Measurements from ENCODE around the gene LYPLA2. TPM values are rescaled to one million over a fixed set of nuclear protein-coding genes. Genes with fewer than 3 reads are reported as not detected.
"Not testable (repeated sequence)": the region's sequence is repeated elsewhere in the genome, so short reads cannot be mapped to it uniquely, and the experiment has no call there.

The LYPLA2 gene
- total RNA-seq, 4 donors from 2014 or later, result 25.7 to 30.4 (median 29.2) TPM

DNA sequence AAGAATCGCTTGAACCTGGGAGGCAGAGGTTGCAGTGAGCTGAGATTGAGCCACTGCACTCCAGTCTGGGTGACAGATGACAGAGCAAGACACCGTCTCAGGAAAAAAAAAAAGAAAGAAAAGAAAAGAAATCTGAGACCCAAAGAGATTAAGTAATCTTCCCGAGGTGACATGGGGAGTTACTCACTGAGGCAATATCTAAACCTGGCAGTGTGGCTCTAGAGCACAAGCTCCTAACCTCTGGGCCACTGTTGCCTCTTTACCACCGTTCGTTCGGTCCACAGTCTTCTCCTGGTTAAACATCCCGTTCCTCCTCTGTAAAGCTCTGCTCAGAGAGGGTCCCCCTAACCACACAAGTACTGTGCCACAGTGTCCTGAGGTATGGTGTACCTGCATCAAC, 32.8 kb downstream of the LYPLA2 start:
- ATAC-seq, result no peak
- H3K36me3 ChIP-seq, result peaks cover 0 to 16% of the 10 kb centered on the region in 2 donors
- H3K9me3 ChIP-seq, result no peaks in the 10 kb centered on the region
- no peaks in the 10 kb centered on the region for H3K27me3 ChIP-seq
- no peak overlapping the region for H3K27ac ChIP-seq
- H3K4me1 ChIP-seq, result peaks cover 0 to 20% (median 6%) of the 10 kb centered on the region in 3 donors
- no peak overlapping the region for H3K4me3 ChIP-seq
- no peak for TF ChIP-seq POLR2AphosphoS5 (IDR thresholded peaks at IDR 0.05)
- no peak for TF ChIP-seq EP300 (IDR thresholded peaks at IDR 0.05)
- TF ChIP-seq, protein P1, sequence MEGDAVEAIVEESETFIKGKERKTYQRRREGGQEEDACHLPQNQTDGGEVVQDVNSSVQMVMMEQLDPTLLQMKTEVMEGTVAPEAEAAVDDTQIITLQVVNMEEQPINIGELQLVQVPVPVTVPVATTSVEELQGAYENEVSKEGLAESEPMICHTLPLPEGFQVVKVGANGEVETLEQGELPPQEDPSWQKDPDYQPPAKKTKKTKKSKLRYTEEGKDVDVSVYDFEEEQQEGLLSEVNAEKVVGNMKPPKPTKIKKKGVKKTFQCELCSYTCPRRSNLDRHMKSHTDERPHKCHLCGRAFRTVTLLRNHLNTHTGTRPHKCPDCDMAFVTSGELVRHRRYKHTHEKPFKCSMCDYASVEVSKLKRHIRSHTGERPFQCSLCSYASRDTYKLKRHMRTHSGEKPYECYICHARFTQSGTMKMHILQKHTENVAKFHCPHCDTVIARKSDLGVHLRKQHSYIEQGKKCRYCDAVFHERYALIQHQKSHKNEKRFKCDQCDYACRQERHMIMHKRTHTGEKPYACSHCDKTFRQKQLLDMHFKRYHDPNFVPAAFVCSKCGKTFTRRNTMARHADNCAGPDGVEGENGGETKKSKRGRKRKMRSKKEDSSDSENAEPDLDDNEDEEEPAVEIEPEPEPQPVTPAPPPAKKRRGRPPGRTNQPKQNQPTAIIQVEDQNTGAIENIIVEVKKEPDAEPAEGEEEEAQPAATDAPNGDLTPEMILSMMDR (IDR thresholded peaks at IDR 0.05), result no peak
- no peak for TF ChIP-seq POLR2A (IDR thresholded peaks at IDR 0.05)
- 72% methylated on average over 6 of the region's 7 CpGs; no CpG with 5 or more reads in 1 of the 2 donors for WGBS, 2 donors (ENCODE audit: low coverage in 1 of 2)

DNA sequence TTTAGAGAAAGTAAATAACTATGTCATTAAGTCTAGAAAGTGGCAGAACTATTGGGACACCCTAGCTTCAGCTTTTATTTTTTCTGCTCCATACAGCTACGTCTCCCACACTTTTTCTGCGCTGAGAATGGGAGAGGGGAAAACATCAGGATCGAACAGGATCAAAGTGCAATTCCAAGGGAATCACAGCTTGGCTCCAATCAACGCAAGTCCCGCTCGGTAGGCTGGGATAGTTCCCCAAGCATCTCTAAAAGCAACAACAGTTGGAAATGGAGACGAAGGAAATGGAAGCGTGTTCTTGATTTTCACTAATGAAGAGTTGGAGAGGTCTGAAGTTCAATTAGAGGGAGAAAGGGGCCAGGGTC, 33.7 kb downstream of the LYPLA2 start:
- H3K27me3 ChIP-seq, result no peaks in the 10 kb centered on the region
- WGBS, 2 donors (ENCODE audit: low coverage in 1 of 2), result 3 to 4% methylated on average over 8 of the region's 8 CpGs
- H3K4me1 ChIP-seq, result peaks cover 0 to 20% (median 6%) of the 10 kb centered on the region in 3 donors
- peaks cover 0 to 6% of the 10 kb centered on the region in 2 donors for H3K36me3 ChIP-seq
- H3K4me3 ChIP-seq, result peak overlapping the region; percentile 91 to 94
- peak overlapping the region; percentile 78 to 93 (median 91) for H3K27ac ChIP-seq
- no peak for TF ChIP-seq POLR2AphosphoS5 (IDR thresholded peaks at IDR 0.05)
- TF ChIP-seq POLR2A (IDR thresholded peaks at IDR 0.05), result no peak
- no peak for TF ChIP-seq EP300 (IDR thresholded peaks at IDR 0.05)
- no peaks in the 10 kb centered on the region for H3K9me3 ChIP-seq
- ATAC-seq, result peak; percentile 8

DNA sequence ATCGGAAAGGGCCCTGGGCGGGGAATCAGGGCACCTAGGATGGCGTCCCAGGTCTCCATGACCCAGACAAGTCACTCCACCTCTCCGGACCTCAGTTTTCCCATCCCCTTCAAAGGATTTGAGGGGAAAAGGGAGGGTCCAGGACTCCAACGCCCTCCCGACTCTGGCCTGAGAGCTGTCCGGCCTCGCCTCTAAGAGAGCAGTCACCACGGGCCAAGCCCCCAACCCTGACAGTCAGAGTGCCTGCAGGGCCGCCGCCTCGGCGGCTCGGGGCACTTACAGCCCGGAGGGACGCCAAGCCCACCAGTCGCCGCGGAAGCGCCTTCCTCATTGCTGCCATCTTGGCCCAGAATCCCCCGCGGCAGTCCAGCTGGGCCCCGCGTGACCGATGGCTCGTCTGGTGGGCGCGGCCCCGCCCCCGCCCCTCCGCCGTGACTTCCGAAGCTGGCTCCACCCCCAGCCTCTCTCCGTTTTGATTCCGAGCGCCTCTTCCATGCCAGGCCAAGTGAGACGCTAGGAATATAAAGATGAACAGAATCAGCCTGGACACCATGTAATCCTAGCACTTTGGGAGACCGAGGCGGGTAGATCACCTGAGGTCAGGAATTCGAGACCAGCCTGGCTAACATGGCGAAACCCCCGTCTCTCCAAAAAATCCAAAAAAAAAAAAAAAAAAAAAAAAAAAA, 34.3 kb downstream of the LYPLA2 start, which contains the start of gene HMGCL:
Gene HMGCL, minus strand, starts transcription at position 354 of the 686 bp plus-strand sequence. Its CDS starts 14 bp downstream, at position 340.
- peak; percentile 97 for ATAC-seq
- no peaks in the 10 kb centered on the region for H3K27me3 ChIP-seq
- 0% methylated on average over 3 to 8 of the region's 42 CpGs for WGBS, 2 donors (ENCODE audit: low coverage in 1 of 2)
- H3K4me3 ChIP-seq, result peak within 1 kb of the TSS; percentile 91 to 94
- H3K36me3 ChIP-seq, result peaks cover 0 to 1% of the 10 kb centered on the region in 2 donors
- H3K27ac ChIP-seq, result peak within 1 kb of the TSS; percentile 78 to 93 (median 91)
- H3K9me3 ChIP-seq, result no peaks in the 10 kb centered on the region
- TF ChIP-seq POLR2A (IDR thresholded peaks at IDR 0.05) (peak; percentile 84 to 85), EP300 (IDR thresholded peaks at IDR 0.05) (no peak), POLR2AphosphoS5 (IDR thresholded peaks at IDR 0.05) (peak; percentile 94)
- TF ChIP-seq, protein P1 (IDR thresholded peaks at IDR 0.05), result peak in 1 of 4 experiments; percentile 2
- H3K4me1 ChIP-seq, result peaks cover 0 to 20% (median 6%) of the 10 kb centered on the region in 3 donors

DNA sequence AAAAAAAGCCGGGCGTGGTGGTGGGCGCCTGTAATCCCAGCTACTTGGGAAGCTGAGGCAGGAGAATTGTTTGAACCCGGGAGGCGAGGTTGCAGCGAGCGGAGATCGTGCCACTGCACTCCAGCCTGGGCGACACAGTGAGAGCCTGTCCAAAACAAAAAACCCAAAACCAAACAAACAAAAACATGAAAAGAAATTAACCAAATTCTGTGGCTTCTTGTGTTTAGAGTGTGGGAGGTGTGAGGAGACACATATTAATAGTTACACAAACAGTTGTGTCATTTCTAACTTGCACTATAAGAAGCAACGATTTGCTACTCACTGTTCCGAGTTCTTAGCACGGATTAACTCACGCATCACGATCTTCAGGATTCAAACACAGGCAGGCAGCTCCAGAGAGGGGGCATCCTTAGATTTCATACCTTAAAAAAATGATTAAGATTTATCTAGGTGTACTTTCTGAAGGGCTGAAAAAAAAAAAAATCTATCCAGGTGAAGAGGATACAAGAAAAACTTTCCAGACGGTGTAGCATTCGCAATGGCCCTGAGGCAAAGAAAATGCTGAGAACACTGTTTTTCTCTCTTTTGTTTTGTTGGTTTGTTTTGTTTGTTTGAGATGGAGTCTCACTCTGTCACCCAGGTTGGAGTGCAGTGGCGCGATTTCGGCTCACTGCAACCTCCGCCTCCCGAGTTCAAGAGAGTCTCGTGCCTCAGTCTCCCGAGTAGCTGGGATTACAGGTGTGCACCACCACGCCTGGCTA, 35.0 kb downstream of the LYPLA2 start:
- H3K27me3 ChIP-seq, result no peaks in the 10 kb centered on the region
- 58 to 63% methylated on average over 19 to 22 of the region's 24 CpGs for WGBS, 2 donors (ENCODE audit: low coverage in 1 of 2)
- no peak for TF ChIP-seq EP300 (IDR thresholded peaks at IDR 0.05)
- TF ChIP-seq POLR2A (IDR thresholded peaks at IDR 0.05), result no peak
- H3K36me3 ChIP-seq, result no peaks in the 10 kb centered on the region
- no peaks in the 10 kb centered on the region for H3K9me3 ChIP-seq
- no peak for ATAC-seq
- peak overlapping the region; percentile 91 to 94 for H3K4me3 ChIP-seq
- H3K4me1 ChIP-seq, result peaks cover 0 to 20% (median 6%) of the 10 kb centered on the region in 3 donors
- peak overlapping the region; percentile 15 to 93 (median 91) for H3K27ac ChIP-seq

DNA sequence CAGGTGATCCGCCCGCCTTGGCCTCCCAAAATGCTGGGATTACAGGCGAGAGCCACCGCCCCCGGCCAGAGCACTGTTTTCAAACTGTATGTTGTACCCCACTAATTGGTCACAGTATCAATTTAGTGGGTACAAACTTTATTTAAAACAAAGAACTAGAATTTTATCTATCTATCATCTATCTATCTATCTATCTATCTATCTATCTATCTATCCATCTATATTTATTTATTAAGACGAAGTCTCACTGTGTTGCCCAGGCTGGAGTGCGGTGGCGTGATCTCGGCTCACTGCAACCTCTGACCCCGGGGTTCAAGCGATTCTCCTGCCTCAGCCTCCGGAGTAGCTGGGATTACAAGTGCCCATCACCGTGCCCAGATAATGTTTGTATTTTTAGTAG, 35.6 kb downstream of the LYPLA2 start:
- not testable (repeated sequence) for H3K27ac ChIP-seq, H3K9me3 ChIP-seq, ATAC-seq, H3K27me3 ChIP-seq, H3K4me3 ChIP-seq, H3K36me3 ChIP-seq
- WGBS, 2 donors (ENCODE audit: low coverage in 1 of 2), result 98 to 100% methylated on average over 1 to 6 of the region's 13 CpGs
- H3K4me1 ChIP-seq, result peaks cover 0 to 20% (median 6%) of the 10 kb centered on the region in 3 donors

DNA sequence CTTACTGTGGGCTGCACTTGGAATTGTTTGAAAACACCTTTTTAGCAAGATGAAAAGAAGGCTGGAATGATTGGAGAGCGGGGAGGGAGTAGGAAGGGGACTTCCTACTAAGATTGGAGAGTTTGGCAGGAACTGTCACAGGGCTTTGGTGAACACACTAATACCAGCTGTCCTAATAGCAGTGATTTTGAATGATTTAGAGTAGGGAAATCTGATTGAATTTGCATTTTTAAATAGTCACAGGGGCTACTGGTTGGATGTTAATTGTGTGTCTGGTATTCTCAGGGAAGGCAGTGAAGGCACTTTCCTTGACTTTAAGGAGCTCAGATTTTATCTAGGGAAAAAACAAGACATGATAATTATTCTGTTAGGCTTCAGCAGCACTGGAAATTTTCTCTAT, 36.8 kb downstream of the LYPLA2 start:
- no peak for ATAC-seq
- no peaks in the 10 kb centered on the region for H3K9me3 ChIP-seq
- WGBS, 2 donors (ENCODE audit: low coverage in 1 of 2), result 91 to 94% methylated on average over 1 of the region's 1 CpG
- no peaks in the 10 kb centered on the region for H3K36me3 ChIP-seq
- TF ChIP-seq POLR2A (IDR thresholded peaks at IDR 0.05) (no peak), POLR2AphosphoS5 (IDR thresholded peaks at IDR 0.05) (no peak), EP300 (IDR thresholded peaks at IDR 0.05) (no peak)
- TF ChIP-seq, protein P1 (IDR thresholded peaks at IDR 0.05), result no peak
- no peak overlapping the region for H3K27ac ChIP-seq
- no peak overlapping the region for H3K4me3 ChIP-seq
- peaks cover 0 to 20% (median 6%) of the 10 kb centered on the region in 3 donors for H3K4me1 ChIP-seq
- H3K27me3 ChIP-seq, result no peaks in the 10 kb centered on the region

DNA sequence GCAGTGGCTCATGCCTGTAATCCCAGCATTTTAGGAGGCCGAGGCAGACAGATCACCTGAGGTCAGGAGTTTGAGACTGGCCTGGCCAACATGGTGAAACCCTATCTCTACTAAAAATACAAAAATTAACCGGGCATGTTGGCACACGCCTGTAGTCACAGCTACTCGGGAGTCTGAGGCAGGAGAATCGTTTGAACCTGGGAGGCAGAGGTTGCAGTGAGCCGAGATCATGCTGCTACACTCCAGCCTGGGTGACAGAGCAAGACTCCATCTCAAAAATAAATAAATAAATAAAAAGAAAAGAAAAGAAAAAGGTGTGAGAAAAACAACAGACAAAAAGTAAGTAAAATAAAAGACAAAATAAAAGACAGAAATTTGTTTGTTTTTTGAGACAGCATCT, 43.2 kb downstream of the LYPLA2 start:
- not testable (repeated sequence) for H3K27ac ChIP-seq, H3K36me3 ChIP-seq, H3K4me3 ChIP-seq, H3K27me3 ChIP-seq, H3K9me3 ChIP-seq, ATAC-seq
- H3K4me1 ChIP-seq, result peaks cover 0 to 14% (median 0%) of the 10 kb centered on the region in 3 donors
- WGBS, 2 donors (ENCODE audit: low coverage in 1 of 2), result 71 to 76% methylated on average over 4 to 6 of the region's 6 CpGs

Data from gastroesophageal sphincter (tissue), 4 donors.